HG02973 (cell line): ENCODE measurements around the gene NCAN.

Source experiments
- ATAC-seq: cut with Tn5 transposase; IDR thresholded peaks from one replicate; pipeline ENCODE4 v1.9.1; 2021; ENCODE audit warnings: moderate library complexity; ENCODE audit not compliant: unreplicated experiment

Gene NCAN

GRCh38 chr19:19258589-19259338 is 47.0 kb downstream of the NCAN start:
- ATAC-seq = no peak

GRCh38 chr19:19259741-19260140 is 48.0 kb downstream of the NCAN start:
- no peak for ATAC-seq

GRCh38 chr19:19260417-19261214 is 48.9 kb downstream of the NCAN start:
- no peak for ATAC-seq

- no peak for ATAC-seq
Observed at GRCh38 chr19:19261350-19262189, 49.8 kb downstream of the NCAN start.

GRCh38 chr19:19262190-19263057 is 50.7 kb downstream of the NCAN start:
- no peak for ATAC-seq

GRCh38 chr19:19263886-19264487 is 52.2 kb downstream of the NCAN start:
- no peak for ATAC-seq

- no peak for ATAC-seq
Observed at GRCh38 chr19:19267305-19267704, 55.5 kb downstream of the NCAN start.

GRCh38 chr19:19268453-19269385 is 57.0 kb downstream of the NCAN start:
- no peak for ATAC-seq

- ATAC-seq = no peak
Observed at GRCh38 chr19:19269952-19270694, 58.4 kb downstream of the NCAN start.

- no peak for ATAC-seq
Observed at GRCh38 chr19:19270749-19271571, 59.2 kb downstream of the NCAN start.

GRCh38 chr19:19271828-19272599 is 60.3 kb downstream of the NCAN start:
- ATAC-seq = no peak

GRCh38 chr19:19274146-19274545 is 62.4 kb downstream of the NCAN start:
- no peak for ATAC-seq

GRCh38 chr19:19274716-19275565 is 63.2 kb downstream of the NCAN start:
- ATAC-seq = no peak

- ATAC-seq = no peak
Observed at GRCh38 chr19:19276386-19276785, 64.6 kb downstream of the NCAN start.

GRCh38 chr19:19276851-19277250 is 65.1 kb downstream of the NCAN start:
- ATAC-seq = no peak

GRCh38 chr19:19278315-19278714 is 66.6 kb downstream of the NCAN start:
- ATAC-seq = no peak
